MM.1S (cell line): ENCODE data around the gene RB1.

ENCODE experiments used
- EZH2 ChIP-seq: fragments of 300-600 bp; sonication (generic); optimal IDR thresholded peaks from 2 replicates; pipeline ENCODE3; 2017; ENCODE audit warnings: low read depth, mild to moderate bottlenecking, antibody characterized with exemption, low read length, mixed read lengths
- TF ChIP-seq, protein P1 (sequence below): fragments of 300-600 bp; sonication (generic); IDR thresholded peaks from 2 replicates; pipeline ENCODE4 v1.5.1; 2016; ENCODE audit warnings: antibody characterized with exemption, low read length, mixed read lengths

DNA sequence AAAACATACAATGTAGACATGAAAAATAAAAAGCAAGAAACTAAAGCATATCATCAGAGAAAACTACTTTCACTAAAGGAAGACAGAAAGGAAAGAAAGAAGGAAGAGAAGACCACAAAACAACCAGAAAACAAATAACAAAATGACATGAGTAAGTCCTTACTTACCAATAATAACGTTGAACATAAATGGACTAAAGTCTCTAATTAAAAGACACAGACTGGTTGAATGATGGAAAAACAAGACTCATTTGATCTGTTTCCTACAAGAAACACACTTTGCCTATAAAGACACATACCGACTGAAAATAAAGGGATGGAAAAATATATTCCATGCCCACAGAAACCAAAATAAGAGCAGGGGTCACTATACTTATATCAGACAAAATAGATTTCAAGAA, 46.0 kb downstream of the RB1 start:
- TF ChIP-seq, protein P1, sequence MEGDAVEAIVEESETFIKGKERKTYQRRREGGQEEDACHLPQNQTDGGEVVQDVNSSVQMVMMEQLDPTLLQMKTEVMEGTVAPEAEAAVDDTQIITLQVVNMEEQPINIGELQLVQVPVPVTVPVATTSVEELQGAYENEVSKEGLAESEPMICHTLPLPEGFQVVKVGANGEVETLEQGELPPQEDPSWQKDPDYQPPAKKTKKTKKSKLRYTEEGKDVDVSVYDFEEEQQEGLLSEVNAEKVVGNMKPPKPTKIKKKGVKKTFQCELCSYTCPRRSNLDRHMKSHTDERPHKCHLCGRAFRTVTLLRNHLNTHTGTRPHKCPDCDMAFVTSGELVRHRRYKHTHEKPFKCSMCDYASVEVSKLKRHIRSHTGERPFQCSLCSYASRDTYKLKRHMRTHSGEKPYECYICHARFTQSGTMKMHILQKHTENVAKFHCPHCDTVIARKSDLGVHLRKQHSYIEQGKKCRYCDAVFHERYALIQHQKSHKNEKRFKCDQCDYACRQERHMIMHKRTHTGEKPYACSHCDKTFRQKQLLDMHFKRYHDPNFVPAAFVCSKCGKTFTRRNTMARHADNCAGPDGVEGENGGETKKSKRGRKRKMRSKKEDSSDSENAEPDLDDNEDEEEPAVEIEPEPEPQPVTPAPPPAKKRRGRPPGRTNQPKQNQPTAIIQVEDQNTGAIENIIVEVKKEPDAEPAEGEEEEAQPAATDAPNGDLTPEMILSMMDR, result no peak
- no peak for TF ChIP-seq EZH2
